ENCODE results near the gene EGFL7. TPM values are rescaled to one million over a fixed set of nuclear protein-coding genes. Genes with fewer than 3 reads are reported as not detected.

EGFL7 gene
- total RNA-seq, 6 experiments from 2014 or later, result 26.7 to 54.2 (median 45.8) TPM

DNA sequence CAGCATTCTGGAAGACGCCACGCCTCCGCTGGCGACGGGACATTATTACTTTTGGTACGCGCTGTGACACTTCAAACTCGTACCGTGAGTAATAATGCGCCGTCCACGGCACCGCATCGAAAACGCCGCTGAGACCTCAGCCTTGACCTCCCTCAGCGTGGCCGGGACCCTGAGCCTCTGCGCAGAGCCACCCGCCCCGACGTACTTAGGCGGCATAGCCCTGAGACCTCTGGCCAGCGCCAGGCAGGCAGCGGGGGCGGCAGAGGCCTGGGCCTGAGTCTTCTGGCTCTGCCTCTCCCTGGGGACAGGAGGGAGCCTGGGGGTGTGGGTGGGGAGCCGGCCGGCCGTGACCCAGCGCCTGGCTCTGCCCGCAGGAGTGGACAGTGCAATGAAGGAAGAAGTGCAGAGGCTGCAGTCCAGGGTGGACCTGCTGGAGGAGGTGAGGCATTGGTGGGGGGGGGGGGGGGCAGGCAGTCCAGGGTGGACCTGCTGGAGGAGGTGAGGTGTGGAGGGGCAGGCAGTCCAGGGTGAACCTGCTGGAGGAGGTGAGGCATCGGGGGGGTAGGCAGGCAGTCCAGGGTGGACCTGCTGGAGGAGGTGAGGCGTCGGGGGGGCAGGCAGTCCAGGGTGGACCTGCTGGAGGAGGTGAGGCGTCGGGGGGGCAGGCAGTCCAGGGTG is 8.0 kb downstream of the EGFL7 start:
- peaks cover 0 to 38% (median 19%) of the 10 kb centered on the region in 4 donors for H3K4me1 ChIP-seq
- no peak for ATAC-seq
- DNase-seq, result peak in 1 of 3 donors; percentile 42
- no peak overlapping the region for H3K4me3 ChIP-seq
- H3K27ac ChIP-seq, result no peak overlapping the region
- H3K27me3 ChIP-seq, result no peaks in the 10 kb centered on the region
- TF ChIP-seq POLR2A (IDR thresholded peaks at IDR 0.05), result no peak
- TF ChIP-seq, protein P1, sequence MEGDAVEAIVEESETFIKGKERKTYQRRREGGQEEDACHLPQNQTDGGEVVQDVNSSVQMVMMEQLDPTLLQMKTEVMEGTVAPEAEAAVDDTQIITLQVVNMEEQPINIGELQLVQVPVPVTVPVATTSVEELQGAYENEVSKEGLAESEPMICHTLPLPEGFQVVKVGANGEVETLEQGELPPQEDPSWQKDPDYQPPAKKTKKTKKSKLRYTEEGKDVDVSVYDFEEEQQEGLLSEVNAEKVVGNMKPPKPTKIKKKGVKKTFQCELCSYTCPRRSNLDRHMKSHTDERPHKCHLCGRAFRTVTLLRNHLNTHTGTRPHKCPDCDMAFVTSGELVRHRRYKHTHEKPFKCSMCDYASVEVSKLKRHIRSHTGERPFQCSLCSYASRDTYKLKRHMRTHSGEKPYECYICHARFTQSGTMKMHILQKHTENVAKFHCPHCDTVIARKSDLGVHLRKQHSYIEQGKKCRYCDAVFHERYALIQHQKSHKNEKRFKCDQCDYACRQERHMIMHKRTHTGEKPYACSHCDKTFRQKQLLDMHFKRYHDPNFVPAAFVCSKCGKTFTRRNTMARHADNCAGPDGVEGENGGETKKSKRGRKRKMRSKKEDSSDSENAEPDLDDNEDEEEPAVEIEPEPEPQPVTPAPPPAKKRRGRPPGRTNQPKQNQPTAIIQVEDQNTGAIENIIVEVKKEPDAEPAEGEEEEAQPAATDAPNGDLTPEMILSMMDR (IDR thresholded peaks at IDR 0.05), result no peak
- intact Hi-C loops (cut with DNase I), result no loop called here
- H3K36me3 ChIP-seq, result peaks cover 0 to 14% (median 6%) of the 10 kb centered on the region in 4 donors
- 32% methylated on average over 4 of the region's 36 CpGs for WGBS (ENCODE audit: insufficient coverage, low coverage, low lambda C conversion rate, missing lambda C conversion rate)
- H3K9me3 ChIP-seq, result no peaks in the 10 kb centered on the region

- H3K27ac ChIP-seq, result no peak overlapping the region
- H3K9me3 ChIP-seq, result no peaks in the 10 kb centered on the region
- peaks cover 0 to 15% (median 7%) of the 10 kb centered on the region in 4 donors for H3K36me3 ChIP-seq
- ATAC-seq (no peak), DNase-seq (peak in 1 of 3 donors; percentile 56)
- intact Hi-C loops (cut with DNase I), result no loop called here
- peaks cover 0 to 38% (median 19%) of the 10 kb centered on the region in 4 donors for H3K4me1 ChIP-seq
- H3K27me3 ChIP-seq, result no peaks in the 10 kb centered on the region
- no peak overlapping the region for H3K4me3 ChIP-seq
- WGBS (ENCODE audit: insufficient coverage, low coverage, low lambda C conversion rate, missing lambda C conversion rate), result 24% methylated on average over 6 of the region's 12 CpGs
- TF ChIP-seq, protein P1 (IDR thresholded peaks at IDR 0.05), result no peak
- no peak for TF ChIP-seq POLR2A (IDR thresholded peaks at IDR 0.05)
These were observed 8.5 kb downstream of the EGFL7 start for GRCh38 chr9:136671254-136671614.

DNA sequence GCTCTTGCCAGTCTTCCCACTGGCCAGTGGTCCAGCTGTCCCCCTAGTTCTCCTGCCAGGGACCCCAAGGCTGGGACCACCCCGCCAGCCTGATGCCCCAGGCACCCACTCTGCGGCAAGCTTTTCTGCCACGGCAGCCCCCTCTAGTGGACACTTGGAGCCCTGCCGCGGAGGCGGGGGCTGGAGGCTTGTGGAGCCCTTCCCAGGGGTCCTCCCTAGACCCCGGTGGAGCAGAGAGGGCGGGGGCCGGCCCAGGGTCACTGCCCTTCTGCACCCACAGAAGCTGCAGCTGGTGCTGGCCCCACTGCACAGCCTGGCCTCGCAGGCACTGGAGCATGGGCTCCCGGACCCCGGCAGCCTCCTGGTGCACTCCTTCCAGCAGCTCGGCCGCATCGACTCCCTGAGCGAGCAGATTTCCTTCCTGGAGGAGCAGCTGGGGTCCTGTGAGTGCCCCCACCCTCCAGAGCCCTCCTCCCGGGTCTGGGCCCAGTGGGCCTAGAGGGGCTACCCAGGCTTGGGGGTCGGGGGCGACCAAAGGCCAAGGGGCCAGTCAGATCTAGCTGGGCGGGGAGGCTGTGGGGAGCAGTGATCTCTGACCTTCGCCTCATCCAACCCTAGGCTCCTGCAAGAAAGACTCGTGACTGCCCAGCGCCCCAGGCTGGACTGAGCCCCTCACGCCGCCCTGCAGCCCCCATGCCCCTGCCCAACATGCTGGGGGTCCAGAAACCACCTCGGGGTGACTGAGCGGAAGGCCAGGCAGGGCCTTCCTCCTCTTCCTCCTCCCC is 9.1 kb downstream of the EGFL7 start:
- H3K4me3 ChIP-seq, result no peak overlapping the region
- H3K36me3 ChIP-seq, result peaks cover 0 to 19% (median 11%) of the 10 kb centered on the region in 4 donors
- no peak for DNase-seq
- H3K4me1 ChIP-seq, result peaks cover 0 to 38% (median 19%) of the 10 kb centered on the region in 4 donors
- peak; percentile 0 to 6 (median 2) for ATAC-seq
- H3K9me3 ChIP-seq, result no peaks in the 10 kb centered on the region
- intact Hi-C loops (cut with DNase I), result no loop called here
- H3K27me3 ChIP-seq, result no peaks in the 10 kb centered on the region
- WGBS (ENCODE audit: insufficient coverage, low coverage, low lambda C conversion rate, missing lambda C conversion rate), result no CpG with 5 or more reads among the region's 27 CpGs
- no peak for TF ChIP-seq POLR2A (IDR thresholded peaks at IDR 0.05)
- TF ChIP-seq, protein P1 (IDR thresholded peaks at IDR 0.05), result peak; percentile 68 to 76 (median 72)
- peak overlapping the region in 2 of 3 donors; percentile 21 to 51 for H3K27ac ChIP-seq

DNA sequence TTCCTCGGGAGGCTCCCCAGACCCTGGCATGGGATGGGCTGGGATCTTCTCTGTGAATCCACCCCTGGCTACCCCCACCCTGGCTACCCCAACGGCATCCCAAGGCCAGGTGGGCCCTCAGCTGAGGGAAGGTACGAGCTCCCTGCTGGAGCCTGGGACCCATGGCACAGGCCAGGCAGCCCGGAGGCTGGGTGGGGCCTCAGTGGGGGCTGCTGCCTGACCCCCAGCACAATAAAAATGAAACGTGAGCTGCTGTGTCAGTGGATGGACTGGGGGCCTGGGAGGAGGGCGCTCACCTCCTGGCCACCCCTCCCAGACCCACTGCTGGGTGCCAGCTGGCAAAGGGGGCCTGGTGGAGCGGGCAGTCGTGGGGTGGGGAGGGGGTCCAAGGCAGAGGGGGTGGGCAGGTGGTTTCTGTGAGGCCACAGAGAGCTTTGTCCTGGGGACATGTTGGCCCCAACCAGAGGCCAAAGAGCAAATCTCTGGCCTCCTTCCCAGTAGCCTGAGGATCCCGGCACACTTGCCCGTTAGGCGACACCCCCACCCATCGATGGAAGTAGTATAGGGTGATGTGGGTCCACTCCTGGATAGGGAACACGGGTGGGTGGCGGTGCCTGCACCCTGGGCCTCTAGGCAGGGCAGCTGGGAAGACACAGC is 9.8 kb downstream of the EGFL7 start:
- H3K36me3 ChIP-seq, result peaks cover 0 to 19% (median 11%) of the 10 kb centered on the region in 4 donors
- TF ChIP-seq, protein P1 (IDR thresholded peaks at IDR 0.05), result no peak
- TF ChIP-seq POLR2A (IDR thresholded peaks at IDR 0.05), result no peak
- peak overlapping the region in 2 of 3 donors; percentile 21 to 51 for H3K27ac ChIP-seq
- no peaks in the 10 kb centered on the region for H3K27me3 ChIP-seq
- ATAC-seq, result peak; percentile 4 to 36 (median 12)
- WGBS (ENCODE audit: insufficient coverage, low coverage, low lambda C conversion rate, missing lambda C conversion rate), result 11% methylated on average over 8 of the region's 14 CpGs
- H3K9me3 ChIP-seq, result no peaks in the 10 kb centered on the region
- peaks cover 0 to 38% (median 19%) of the 10 kb centered on the region in 4 donors for H3K4me1 ChIP-seq
- peak in 2 of 3 donors; percentile 54 to 83 for DNase-seq
- intact Hi-C loops (cut with DNase I), result no loop called here
- H3K4me3 ChIP-seq, result no peak overlapping the region

Data from right lobe of liver (tissue), 6 donors.